Ovary (tissue), 3 donors: ENCODE measurements around the gene KCNQ5.
"Not testable (repeated sequence)": the region's sequence is repeated elsewhere in the genome, so short reads cannot be mapped to it uniquely, and the experiment has no call there.

ENCODE experiments used
- EP300 ChIP-seq: sonication (generic); formaldehyde crosslinking; IDR thresholded peaks from one replicate; pipeline ENCODE4 v1.6.1; 2017; ENCODE audit warnings: antibody characterized with exemption
- POLR2A ChIP-seq: fragments of 450-650 bp; IDR thresholded peaks from one replicate; pipeline ENCODE4 v1.6.1; 2017; ENCODE audit warnings: antibody characterized with exemption, mild to moderate bottlenecking, moderate library complexity
- TF ChIP-seq, protein P1 (sequence below), 3 donors: fragments of 450-650 bp in 2 of 3; fragments of 200-600 bp in 1 of 3; IDR thresholded peaks; one replicate each; pipeline versions ENCODE4 v1.5.1 to v1.8.0; 2016 to 2022; ENCODE audit warnings: antibody characterized with exemption in 3 of 3, mild to moderate bottlenecking in 1 of 3
- donor health status: DM: no; HTN: no; CAD: no.

DNA sequence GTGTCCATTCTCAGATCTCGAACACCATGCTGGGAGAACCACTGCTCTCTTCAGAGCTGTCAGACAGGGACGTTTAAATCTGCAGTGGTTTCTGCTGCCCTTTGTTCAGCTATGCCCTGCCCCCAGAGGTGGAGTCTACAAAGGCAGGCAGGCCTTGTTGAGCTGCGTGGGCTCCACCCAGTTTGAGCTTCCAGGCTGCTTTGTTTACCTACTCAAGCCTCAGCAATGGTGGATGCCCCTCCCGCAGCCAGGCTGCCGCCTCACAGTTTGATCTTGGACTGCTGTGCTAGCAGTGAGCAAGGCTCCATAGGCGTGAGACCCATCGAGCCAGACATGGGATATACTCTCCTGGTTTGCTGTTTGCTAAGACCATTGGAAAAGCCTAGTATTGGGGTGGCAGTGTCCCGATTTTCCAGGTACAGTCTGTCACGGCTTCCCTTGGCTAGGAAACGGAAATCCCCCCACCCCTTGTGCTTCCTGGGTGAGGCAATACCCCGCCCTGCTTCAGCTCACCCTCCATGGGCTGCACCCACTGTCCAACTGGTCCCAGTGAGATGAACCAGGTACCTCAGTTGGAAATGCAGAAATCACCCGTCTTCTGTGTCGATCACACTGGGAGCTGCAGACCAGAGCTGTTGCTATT lies 362.4 kb downstream of the KCNQ5 start:
- TF ChIP-seq, protein P1, sequence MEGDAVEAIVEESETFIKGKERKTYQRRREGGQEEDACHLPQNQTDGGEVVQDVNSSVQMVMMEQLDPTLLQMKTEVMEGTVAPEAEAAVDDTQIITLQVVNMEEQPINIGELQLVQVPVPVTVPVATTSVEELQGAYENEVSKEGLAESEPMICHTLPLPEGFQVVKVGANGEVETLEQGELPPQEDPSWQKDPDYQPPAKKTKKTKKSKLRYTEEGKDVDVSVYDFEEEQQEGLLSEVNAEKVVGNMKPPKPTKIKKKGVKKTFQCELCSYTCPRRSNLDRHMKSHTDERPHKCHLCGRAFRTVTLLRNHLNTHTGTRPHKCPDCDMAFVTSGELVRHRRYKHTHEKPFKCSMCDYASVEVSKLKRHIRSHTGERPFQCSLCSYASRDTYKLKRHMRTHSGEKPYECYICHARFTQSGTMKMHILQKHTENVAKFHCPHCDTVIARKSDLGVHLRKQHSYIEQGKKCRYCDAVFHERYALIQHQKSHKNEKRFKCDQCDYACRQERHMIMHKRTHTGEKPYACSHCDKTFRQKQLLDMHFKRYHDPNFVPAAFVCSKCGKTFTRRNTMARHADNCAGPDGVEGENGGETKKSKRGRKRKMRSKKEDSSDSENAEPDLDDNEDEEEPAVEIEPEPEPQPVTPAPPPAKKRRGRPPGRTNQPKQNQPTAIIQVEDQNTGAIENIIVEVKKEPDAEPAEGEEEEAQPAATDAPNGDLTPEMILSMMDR (IDR thresholded peaks at IDR 0.05): not testable (repeated sequence)
- not testable (repeated sequence) for TF ChIP-seq EP300, POLR2A
